A673 (cell line): ENCODE results near the gene DCK. TPM values are rescaled to one million over a fixed set of nuclear protein-coding genes. Genes with fewer than 3 reads are reported as not detected.

Experiments
- BruUV-seq: library from RNA; stranded (reverse); fragments of 400-500 nt; replicated peaks from 2 replicates; lab custom pipeline; 2021; lab: Mats Ljungman, UMichigan
- CTCF ChIA-PET: fragments of 300-600 bp; sonication (Branson Sonifier 250); formaldehyde crosslinking; loops from one replicate; lab custom pipeline; 2022; ENCODE audit warnings: antibody characterized with exemption; lab: Charles Lee
- POLR2A ChIA-PET: fragments of 300-600 bp; sonication (Branson Sonifier 250); formaldehyde crosslinking; loops from one replicate; lab custom pipeline; 2022; ENCODE audit warnings: antibody characterized with exemption; ENCODE audit not compliant: low non-redundant PET; lab: Charles Lee
- DNase-seq: peaks from one replicate; pipeline ENCODE4 v3.0.0-alpha.2; 2015; ENCODE audit warnings: low spot score
- H3K27ac ChIP-seq: fragments of 200-600 bp; sonication (generic); 2 replicates; pipeline ENCODE4 v1.5.1; 2016; ENCODE audit warnings: mixed run types, low read depth, mild to moderate bottlenecking, mixed read lengths, antibody characterized with exemption, low read length; ENCODE audit not compliant: poor library complexity, severe bottlenecking
- H3K27me3 ChIP-seq: fragments of 200-600 bp; sonication (generic); replicated peaks from 2 replicates; pipeline ENCODE4 v1.6.1; 2017; ENCODE audit warnings: mixed run types, low read depth, mild to moderate bottlenecking, mixed read lengths, antibody characterized with exemption, low read length; ENCODE audit not compliant: insufficient read depth, poor library complexity
- H3K36me3 ChIP-seq: fragments of 200-600 bp; sonication (generic); 2 replicates; pipeline ENCODE4 v1.6.1; 2016; ENCODE audit warnings: mixed run types, mild to moderate bottlenecking, mixed read lengths, antibody characterized with exemption, low read length; ENCODE audit not compliant: insufficient read depth, poor library complexity, severe bottlenecking
- H3K4me1 ChIP-seq: fragments of 200-600 bp; sonication (generic); 2 replicates; pipeline ENCODE4 v1.6.1; 2017; ENCODE audit warnings: mixed run types, mild to moderate bottlenecking, mixed read lengths, antibody characterized with exemption, low read length; ENCODE audit not compliant: insufficient read depth, poor library complexity, severe bottlenecking
- H3K4me3 ChIP-seq: fragments of 200-600 bp; sonication (generic); 2 replicates; pipeline ENCODE4 v1.5.1; 2016; ENCODE audit warnings: low read depth, mixed run types, mild to moderate bottlenecking, mixed read lengths, low read length; ENCODE audit not compliant: poor library complexity, severe bottlenecking
- H3K9me3 ChIP-seq: fragments of 200-600 bp; sonication (generic); 2 replicates; pipeline ENCODE4 v1.6.1; 2016; ENCODE audit warnings: mixed run types, low read depth, mild to moderate bottlenecking, mixed read lengths, antibody characterized with exemption, low read length; ENCODE audit not compliant: poor library complexity, severe bottlenecking
- EZH2 ChIP-seq: fragments of 200-600 bp; sonication (generic); IDR thresholded peaks from 2 replicates; pipeline ENCODE4 v1.6.1; 2017; ENCODE audit warnings: borderline replicate concordance, low read depth, mild to moderate bottlenecking, mixed read lengths, antibody characterized with exemption, low read length; ENCODE audit not compliant: poor library complexity, severe bottlenecking
- intact Hi-C: fragments of 100-400 bp; cut with micrococcal nuclease; formaldehyde crosslinking; loops from one replicate; pipeline ENCODE4 v1.10.0; 2022; ENCODE audit not compliant: unreplicated experiment
- total RNA-seq: library from RNA; stranded (reverse); gene quantifications from 2 replicates; pipeline ENCODE4 v1.2.3, GENCODE V29; 2021
- TF ChIP-seq, protein P1 (sequence below): fragments of 300-800, 200-600 bp; sonication (generic); conservative IDR thresholded peaks from 2 replicates; pipeline ENCODE4 v1.5.1; 2017; ENCODE audit warnings: low read depth, mild to moderate bottlenecking, antibody characterized with exemption, low read length, moderate library complexity, mixed read lengths

Gene DCK
- total RNA-seq, 1 experiment from 2014 or later = 18.4 TPM

DNA sequence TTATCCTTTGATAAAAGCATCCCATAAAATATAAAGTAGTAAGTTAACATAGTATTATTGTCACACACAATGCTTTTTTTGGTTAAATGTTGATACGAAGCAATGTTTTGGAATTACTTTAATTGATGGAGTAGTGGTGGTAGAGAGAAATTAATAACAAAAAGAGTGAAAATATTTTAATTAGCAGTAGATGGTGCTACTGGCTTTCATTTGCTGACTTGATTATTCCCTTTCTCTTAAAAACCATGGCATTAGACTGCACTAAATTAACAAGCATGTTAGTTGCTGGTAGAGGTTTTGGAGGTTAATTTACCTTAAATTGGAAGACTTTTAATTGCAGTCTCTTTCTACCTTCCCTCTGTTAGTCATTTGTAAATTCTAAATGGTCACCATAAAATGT is 8.9 kb upstream of the DCK start:
- intact Hi-C loops = no loop called here
- CTCF ChIA-PET = no interaction called here
- no peak for DNase-seq

DNA sequence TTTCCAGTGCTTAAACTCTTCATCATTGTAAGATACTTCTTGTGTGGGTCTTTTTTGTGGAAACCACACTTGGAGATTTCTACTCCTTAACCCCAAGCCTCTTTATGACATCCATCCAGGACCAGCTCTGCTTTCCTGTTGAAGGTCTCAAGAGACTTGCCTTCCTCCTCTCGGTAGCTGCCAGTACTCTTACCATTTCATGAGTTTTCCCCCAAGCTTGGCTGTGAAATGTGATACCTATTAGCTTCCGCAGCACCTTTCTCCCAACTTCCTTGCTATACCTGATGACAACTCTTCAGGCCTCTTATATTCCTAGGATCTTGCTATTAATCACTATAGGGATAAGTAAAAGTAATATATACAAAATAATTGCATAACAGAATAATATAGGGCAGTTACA is 1.9 kb upstream of the DCK start:
- no peak overlapping the region for H3K4me3 ChIP-seq
- no peak for TF ChIP-seq EZH2
- TF ChIP-seq, protein P1, sequence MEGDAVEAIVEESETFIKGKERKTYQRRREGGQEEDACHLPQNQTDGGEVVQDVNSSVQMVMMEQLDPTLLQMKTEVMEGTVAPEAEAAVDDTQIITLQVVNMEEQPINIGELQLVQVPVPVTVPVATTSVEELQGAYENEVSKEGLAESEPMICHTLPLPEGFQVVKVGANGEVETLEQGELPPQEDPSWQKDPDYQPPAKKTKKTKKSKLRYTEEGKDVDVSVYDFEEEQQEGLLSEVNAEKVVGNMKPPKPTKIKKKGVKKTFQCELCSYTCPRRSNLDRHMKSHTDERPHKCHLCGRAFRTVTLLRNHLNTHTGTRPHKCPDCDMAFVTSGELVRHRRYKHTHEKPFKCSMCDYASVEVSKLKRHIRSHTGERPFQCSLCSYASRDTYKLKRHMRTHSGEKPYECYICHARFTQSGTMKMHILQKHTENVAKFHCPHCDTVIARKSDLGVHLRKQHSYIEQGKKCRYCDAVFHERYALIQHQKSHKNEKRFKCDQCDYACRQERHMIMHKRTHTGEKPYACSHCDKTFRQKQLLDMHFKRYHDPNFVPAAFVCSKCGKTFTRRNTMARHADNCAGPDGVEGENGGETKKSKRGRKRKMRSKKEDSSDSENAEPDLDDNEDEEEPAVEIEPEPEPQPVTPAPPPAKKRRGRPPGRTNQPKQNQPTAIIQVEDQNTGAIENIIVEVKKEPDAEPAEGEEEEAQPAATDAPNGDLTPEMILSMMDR = no peak
- no TSS peak for BruUV-seq
- no peaks in the 10 kb centered on the region for H3K27me3 ChIP-seq
- POLR2A ChIA-PET = no interaction called here
- intact Hi-C loops = no loop called here
- H3K36me3 ChIP-seq = no peaks in the 10 kb centered on the region
- no peak overlapping the region for H3K27ac ChIP-seq
- no peak for DNase-seq
- no peaks in the 10 kb centered on the region for H3K4me1 ChIP-seq
- CTCF ChIA-PET = no interaction called here
- no peaks in the 10 kb centered on the region for H3K9me3 ChIP-seq

More for the DNA sequence above, 8.9 kb upstream of the DCK start:
- Histone ChIP-seq H3K9me3 (no peaks in the 10 kb centered on the region), H3K36me3 (no peaks in the 10 kb centered on the region), H3K27ac (no peak overlapping the region), H3K4me1 (no peaks in the 10 kb centered on the region), H3K4me3 (no peak overlapping the region), H3K27me3 (no peaks in the 10 kb centered on the region)
- POLR2A ChIA-PET = no interaction called here
- TF ChIP-seq, protein P1 = no peak
- no peak for TF ChIP-seq EZH2
- BruUV-seq = no TSS peak

DNA sequence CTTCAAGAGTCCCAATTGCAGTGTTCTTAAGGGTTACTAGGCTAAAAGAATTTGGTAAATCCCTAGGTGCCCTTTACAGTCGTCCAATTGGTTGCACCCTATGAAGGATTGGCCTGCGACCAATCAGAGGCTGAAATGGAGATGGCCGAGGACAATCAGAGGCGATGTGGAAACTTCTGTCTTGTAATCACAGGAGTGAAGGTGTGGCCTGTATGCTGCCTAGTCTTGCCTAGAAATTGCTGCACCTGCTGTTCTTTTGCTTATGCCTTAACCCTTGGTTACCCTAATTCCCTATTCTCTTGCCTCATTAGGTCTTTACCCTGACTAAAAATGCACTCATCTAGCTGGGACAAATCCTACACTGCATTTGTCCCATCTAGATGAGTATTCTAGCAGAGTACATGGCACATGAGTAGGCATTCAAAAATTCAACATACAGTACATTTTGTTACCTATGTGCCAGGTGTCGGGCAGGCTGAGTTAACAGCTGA is 1.0 kb upstream of the DCK start:
- CTCF ChIA-PET = interaction anchor here (0.6 kb wide), 1 partner anchor 17 kb away, joined by 3 read pairs; no protein-coding TSS in a partner anchor
- Histone ChIP-seq H3K4me3 (peak overlapping the region; percentile 80), H3K36me3 (peaks cover 3% of the 10 kb centered on the region), H3K27me3 (no peaks in the 10 kb centered on the region), H3K27ac (peak overlapping the region; percentile 83), H3K9me3 (no peaks in the 10 kb centered on the region), H3K4me1 (no peaks in the 10 kb centered on the region)
- POLR2A ChIA-PET = no interaction called here
- no TSS peak for BruUV-seq
- TF ChIP-seq, protein P1 = no peak
- TF ChIP-seq EZH2 = no peak
- intact Hi-C loops = no loop called here
- DNase-seq = no peak
